Stimulated activated naive CD8-positive, alpha-beta T cell treated with anti-CD3 and anti-CD28 coated beads, Interleukin-15, Interleukin-2, amounts not matched to agents 100 ng/mL and 50 ng/mL, for 24 hours (primary cell): ENCODE results near the gene SUSD5.

ENCODE experiments used
- H3K27ac Mint-ChIP-seq: one replicate; pipeline ENCODE4 v1.8.0; 2021; ENCODE audit warnings: mild to moderate bottlenecking, mixed read lengths
- H3K27me3 Mint-ChIP-seq: one replicate; pipeline ENCODE4 v1.8.0; 2021; ENCODE audit warnings: mixed read lengths
- H3K36me3 Mint-ChIP-seq: one replicate; pipeline ENCODE4 v1.8.0; 2021; ENCODE audit warnings: low read depth, mixed read lengths
- H3K4me1 Mint-ChIP-seq: one replicate; pipeline ENCODE4 v1.8.0; 2021; ENCODE audit warnings: low read depth, mixed read lengths
- H3K4me3 Mint-ChIP-seq: one replicate; pipeline ENCODE4 v1.8.0; 2021; ENCODE audit warnings: mild to moderate bottlenecking, mixed read lengths
- H3K9me3 Mint-ChIP-seq: one replicate; pipeline ENCODE4 v1.8.0; 2021; ENCODE audit warnings: mixed read lengths

SUSD5 gene

DNA sequence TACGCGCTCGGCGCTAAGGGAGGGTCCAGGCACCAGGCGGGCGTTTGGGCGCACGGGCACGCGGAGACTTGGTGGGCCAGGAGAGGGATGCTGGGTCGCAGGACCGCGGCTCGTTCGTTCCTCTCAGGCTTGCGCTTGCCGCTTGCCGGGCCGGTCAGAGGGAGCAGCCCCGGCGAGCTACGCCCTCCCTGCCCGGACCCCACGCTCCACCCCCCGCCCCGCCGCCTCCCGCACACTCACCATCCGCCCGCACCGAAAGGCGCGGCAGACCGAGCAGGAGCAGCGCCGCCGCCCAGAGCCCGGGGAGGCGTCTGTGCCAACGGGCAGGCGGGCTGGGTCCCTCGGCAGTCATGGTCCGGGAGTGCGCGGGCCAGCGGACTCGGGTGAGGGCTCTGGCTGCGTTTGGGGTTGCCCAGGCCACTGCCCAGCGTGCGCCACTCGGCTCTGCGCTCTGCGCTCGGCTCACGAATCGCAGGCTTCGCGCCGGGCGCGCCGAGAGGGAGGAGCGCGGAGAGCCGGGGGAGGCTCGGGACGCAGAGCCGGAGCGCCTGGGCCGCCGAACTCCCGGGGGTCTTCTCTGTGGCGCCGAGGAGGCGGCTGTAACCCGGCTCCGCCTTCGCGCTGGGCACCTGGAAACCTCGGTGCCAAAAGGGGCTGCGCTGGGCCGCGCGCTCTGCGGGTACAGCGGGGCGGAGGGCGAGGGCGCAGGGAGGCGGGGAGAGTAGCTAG lies at the start of gene SUSD5:
Gene SUSD5 (minus strand): TSS at position 365 of the 729 bp plus-strand sequence. CDS start 13 bp downstream, at position 352.
- no peaks in the 10 kb centered on the region for H3K9me3 Mint-ChIP-seq
- H3K27ac Mint-ChIP-seq = peak within 1 kb of the TSS; percentile 7
- no peaks in the 10 kb centered on the region for H3K36me3 Mint-ChIP-seq
- peak within 1 kb of the TSS; percentile 40 for H3K4me3 Mint-ChIP-seq
- H3K27me3 Mint-ChIP-seq = peaks cover 52% of the 10 kb centered on the region
- peaks cover 11% of the 10 kb centered on the region for H3K4me1 Mint-ChIP-seq

DNA sequence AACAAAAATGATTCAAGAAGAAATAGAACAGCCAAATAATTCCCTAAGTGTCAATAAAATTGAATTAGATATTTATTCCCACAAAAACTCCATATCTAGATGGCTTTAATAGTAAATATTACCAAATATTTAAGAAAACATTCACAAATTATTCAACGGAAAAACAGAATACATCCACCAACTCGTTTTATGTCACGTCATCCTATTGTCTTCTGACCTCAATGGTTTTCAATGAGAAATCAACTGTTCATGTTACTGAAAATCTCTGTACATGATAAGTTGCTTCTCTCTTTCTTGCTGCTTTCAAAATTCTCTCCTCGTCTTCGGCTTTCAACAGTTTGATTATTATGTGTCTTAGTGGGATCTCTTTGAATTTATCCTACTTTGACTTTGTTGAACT lies 41.5 kb upstream of the SUSD5 start:
- H3K4me1 Mint-ChIP-seq = no peaks in the 10 kb centered on the region
- H3K9me3 Mint-ChIP-seq = no peaks in the 10 kb centered on the region
- no peak overlapping the region for H3K4me3 Mint-ChIP-seq
- H3K27ac Mint-ChIP-seq = no peak overlapping the region
- H3K27me3 Mint-ChIP-seq = peaks cover 17% of the 10 kb centered on the region
- H3K36me3 Mint-ChIP-seq = no peaks in the 10 kb centered on the region

DNA sequence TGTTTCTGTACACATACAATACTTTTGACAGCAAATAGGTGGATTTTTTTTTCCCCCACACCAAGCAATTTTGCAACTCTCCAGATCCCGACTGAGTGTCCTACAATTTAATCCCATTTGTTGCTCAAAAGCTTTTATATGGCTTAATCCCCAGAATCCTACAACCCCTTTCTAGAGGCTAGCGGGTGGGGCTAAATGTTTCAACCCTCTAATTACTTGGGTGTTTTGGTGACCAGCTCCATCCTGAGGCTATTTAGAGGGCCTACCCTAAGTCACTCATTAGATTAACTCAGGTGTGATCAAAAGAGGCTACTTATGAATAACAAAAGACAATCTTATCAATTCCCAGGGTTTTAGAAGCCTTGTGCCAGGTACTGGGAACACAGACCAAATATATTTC lies 37.6 kb upstream of the SUSD5 start:
- Mint-ChIP-seq H3K27ac (no peak overlapping the region), H3K9me3 (no peaks in the 10 kb centered on the region), H3K27me3 (peaks cover 16% of the 10 kb centered on the region), H3K36me3 (no peaks in the 10 kb centered on the region), H3K4me1 (no peaks in the 10 kb centered on the region), H3K4me3 (no peak overlapping the region)

DNA sequence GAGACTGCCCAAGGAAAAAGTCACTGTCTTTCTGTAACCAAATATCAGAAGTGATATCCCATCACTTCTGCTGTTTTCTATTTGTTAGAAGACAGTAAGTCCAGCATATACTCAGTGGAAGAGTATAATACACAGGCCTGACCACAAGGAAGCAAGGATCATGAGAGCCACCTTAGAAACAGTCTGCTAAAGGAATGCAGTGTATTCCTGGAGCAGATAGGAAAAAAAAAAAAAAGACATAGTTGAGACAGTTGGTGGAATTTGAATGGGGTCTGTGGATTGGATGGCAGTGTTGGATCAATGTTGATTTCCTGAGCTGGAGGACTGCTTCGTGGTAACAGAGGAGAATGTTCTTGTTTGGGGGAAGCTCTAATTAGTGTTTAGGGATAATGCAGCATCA lies 32.1 kb upstream of the SUSD5 start:
- no peaks in the 10 kb centered on the region for H3K4me1 Mint-ChIP-seq
- no peaks in the 10 kb centered on the region for H3K36me3 Mint-ChIP-seq
- H3K4me3 Mint-ChIP-seq = no peak overlapping the region
- H3K9me3 Mint-ChIP-seq = no peaks in the 10 kb centered on the region
- H3K27ac Mint-ChIP-seq = no peak overlapping the region
- peaks cover 32% of the 10 kb centered on the region for H3K27me3 Mint-ChIP-seq

DNA sequence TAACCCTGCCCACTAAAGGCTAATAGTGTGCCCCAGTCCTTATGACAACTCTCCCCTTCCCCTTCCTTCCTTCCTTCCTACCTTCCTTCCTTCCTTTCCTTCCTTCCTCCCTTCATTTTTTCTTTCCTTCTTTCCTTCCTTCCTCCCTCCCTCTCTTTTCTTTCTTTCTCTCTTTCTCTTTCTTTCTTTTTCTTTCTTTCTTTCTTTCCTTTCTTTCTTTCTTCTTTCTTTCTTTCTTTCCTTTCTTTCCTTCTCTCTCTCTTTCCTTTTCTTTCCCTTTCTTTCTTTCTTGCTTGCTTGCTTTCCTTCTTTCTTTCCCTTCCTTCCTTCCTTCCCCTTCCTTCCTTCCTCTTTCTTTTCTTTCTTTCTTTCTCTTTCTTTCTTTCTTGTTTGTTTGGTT lies 28.2 kb upstream of the SUSD5 start:
- H3K9me3 Mint-ChIP-seq = no peaks in the 10 kb centered on the region
- H3K36me3 Mint-ChIP-seq = no peaks in the 10 kb centered on the region
- H3K4me1 Mint-ChIP-seq = no peaks in the 10 kb centered on the region
- H3K4me3 Mint-ChIP-seq = no peak overlapping the region
- peaks cover 31% of the 10 kb centered on the region for H3K27me3 Mint-ChIP-seq
- no peak overlapping the region for H3K27ac Mint-ChIP-seq

DNA sequence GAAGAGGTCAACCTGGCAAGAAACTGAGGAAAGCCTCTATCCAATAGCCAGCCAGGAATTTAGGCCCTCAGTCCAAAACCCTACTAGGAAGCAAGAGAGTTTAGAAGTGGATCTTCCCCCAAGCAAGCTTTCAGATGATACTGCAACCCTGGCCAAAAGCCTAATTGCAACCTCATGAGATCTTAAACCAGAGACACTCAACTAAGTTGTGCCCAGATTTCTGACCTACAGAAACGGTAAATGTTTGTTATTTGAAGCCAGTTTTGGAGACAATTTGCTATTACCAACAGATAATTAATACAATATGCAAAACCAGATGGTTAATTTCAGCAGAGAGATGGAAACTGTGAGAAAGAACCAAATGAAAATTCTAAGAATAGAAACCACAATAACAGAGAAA lies 21.7 kb upstream of the SUSD5 start:
- peaks cover 42% of the 10 kb centered on the region for H3K27me3 Mint-ChIP-seq
- no peak overlapping the region for H3K4me3 Mint-ChIP-seq
- H3K4me1 Mint-ChIP-seq = no peaks in the 10 kb centered on the region
- no peak overlapping the region for H3K27ac Mint-ChIP-seq
- no peaks in the 10 kb centered on the region for H3K36me3 Mint-ChIP-seq
- H3K9me3 Mint-ChIP-seq = peaks cover 5% of the 10 kb centered on the region

DNA sequence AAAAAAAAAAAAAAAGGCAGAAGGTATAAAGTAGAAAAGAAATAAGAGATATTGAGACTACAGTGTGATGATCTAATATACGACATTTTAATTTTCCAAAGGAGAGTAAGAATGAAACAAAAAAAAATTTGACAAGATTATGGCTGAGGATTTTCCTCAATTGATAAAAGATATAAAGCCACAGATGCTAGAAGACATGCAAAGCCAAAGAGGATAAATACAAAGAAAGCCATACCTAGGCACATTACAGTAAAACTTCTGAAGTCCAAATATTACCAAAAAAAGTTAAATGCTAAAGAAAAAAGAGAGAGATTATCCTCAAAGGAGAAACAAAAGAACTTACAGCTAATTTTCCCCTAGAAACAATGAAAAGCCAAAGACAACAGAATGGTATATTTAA lies 20.3 kb upstream of the SUSD5 start:
- Mint-ChIP-seq H3K9me3 (peaks cover 5% of the 10 kb centered on the region), H3K27ac (no peak overlapping the region), H3K4me3 (no peak overlapping the region), H3K4me1 (no peaks in the 10 kb centered on the region), H3K27me3 (peaks cover 36% of the 10 kb centered on the region), H3K36me3 (no peaks in the 10 kb centered on the region)

DNA sequence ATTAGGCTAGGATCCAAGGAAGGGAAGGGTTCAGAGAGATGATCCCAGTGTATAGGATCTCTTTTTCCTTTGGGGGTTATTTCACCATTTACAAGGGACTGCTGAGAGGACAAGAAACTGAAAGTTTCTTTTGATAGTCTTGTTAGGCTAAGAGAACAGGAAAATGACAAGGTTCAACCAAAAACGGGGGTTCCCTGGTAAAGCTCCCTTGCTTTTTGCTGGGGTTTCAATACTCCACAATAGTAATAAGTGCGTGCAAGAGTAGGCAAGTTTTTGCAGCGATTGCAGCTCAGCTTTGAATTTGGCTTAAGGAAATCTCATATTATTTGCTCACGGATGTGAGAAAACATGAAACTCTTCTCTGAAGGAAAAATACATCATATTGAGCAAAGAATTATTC lies 18.8 kb upstream of the SUSD5 start:
- Mint-ChIP-seq H3K4me3 (no peak overlapping the region), H3K27ac (no peak overlapping the region), H3K9me3 (peaks cover 5% of the 10 kb centered on the region), H3K36me3 (no peaks in the 10 kb centered on the region), H3K4me1 (no peaks in the 10 kb centered on the region), H3K27me3 (peaks cover 33% of the 10 kb centered on the region)

DNA sequence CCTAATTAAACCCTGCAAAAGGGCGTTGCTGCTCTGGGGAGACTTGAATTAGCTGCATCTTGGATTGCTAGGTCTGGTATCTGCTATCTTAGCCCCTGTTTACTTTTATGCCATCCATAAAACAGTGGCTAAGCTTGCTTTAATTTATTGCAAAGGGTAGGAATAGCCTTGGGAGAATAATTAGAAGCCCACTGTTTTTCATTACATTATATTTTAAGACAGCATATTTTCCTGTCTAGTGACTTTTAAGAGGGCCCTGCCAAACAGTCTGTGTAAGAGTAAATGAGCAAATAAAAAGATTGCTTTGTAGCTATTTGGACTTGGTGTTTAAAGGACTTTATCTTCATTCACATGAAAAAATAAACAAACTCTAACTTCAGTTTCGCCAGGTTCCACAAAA lies 17.4 kb upstream of the SUSD5 start:
- no peaks in the 10 kb centered on the region for H3K36me3 Mint-ChIP-seq
- H3K27ac Mint-ChIP-seq = no peak overlapping the region
- H3K4me3 Mint-ChIP-seq = no peak overlapping the region
- peaks cover 33% of the 10 kb centered on the region for H3K27me3 Mint-ChIP-seq
- H3K4me1 Mint-ChIP-seq = no peaks in the 10 kb centered on the region
- H3K9me3 Mint-ChIP-seq = peaks cover 5% of the 10 kb centered on the region

DNA sequence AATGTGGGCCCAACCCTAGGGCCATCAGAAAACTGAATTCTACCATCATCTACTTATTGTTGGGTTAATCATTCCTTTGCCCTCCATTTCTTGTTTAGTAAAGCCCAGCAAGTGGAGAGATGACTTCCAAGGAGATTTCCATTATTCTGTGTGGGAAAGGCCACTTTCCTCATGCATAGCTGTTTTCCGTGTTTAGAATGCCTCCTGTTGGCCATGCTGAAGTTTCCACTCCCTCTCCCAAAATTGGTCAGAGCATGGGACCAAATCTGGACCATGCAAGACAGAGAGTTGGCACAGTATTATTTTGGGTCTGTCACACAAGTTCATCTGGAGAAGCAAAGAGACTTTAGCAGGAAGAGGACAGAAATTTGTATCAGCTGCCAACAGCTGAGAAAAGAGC lies 15.3 kb upstream of the SUSD5 start:
- Mint-ChIP-seq H3K36me3 (no peaks in the 10 kb centered on the region), H3K4me3 (no peak overlapping the region), H3K9me3 (peaks cover 1% of the 10 kb centered on the region), H3K27me3 (peaks cover 20% of the 10 kb centered on the region), H3K4me1 (no peaks in the 10 kb centered on the region), H3K27ac (no peak overlapping the region)

DNA sequence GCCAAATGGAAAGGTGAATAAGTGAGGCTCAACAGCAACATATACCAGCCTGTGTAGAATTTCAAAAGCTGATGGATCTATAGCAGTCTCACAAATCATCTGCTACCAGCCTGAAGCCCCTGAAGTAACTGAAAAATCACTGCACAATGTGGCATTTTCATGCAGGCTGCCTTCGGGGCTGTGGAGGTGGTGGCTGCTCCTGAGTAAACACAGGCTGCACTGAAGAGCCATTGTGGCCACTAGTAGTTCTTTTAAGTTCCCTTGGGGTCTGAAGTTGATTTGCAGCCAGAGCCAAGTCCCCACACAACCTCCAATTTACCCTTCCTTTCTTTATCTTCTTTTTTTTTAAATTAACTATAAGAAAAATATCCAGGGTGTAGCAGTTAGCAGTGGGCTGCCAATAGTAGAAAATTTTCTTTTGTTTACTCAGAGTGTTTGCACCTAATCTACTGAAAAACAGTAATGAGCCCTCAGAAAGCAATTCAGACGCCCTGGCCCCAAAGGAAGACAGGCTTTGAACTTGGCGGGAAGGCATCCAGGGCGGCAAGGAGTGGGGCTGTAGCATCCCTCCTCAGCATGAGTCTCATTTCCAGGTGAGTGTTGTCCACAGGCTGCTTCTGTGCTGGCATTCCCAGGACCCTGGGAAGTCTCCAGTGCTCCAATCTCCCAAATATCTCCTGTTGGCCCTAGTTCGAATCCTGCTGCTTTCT lies 13.3 kb upstream of the SUSD5 start:
- Mint-ChIP-seq H3K36me3 (no peaks in the 10 kb centered on the region), H3K9me3 (no peaks in the 10 kb centered on the region), H3K4me3 (no peak overlapping the region), H3K27me3 (peaks cover 25% of the 10 kb centered on the region), H3K4me1 (no peaks in the 10 kb centered on the region), H3K27ac (no peak overlapping the region)

DNA sequence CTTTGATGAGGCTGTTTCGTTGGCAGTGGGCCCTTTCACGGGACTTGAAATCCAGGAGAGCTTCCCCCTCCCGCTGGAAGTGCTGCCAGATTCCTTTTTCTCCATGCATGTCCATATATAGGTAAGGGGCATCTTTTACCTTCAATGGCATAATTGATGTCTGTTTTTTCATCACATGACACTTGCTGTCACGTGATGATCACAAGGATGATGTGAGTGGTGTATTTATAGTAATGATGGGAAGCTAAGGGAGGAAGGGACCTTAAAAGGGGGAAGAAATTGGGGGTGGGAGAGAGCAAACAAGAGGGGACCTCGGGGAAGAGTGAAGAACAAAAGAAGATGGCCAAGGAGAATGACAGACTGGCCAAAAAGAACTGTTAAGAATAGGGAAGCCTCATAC lies 11.3 kb upstream of the SUSD5 start:
- no peak overlapping the region for H3K27ac Mint-ChIP-seq
- no peak overlapping the region for H3K4me3 Mint-ChIP-seq
- peaks cover 14% of the 10 kb centered on the region for H3K27me3 Mint-ChIP-seq
- H3K9me3 Mint-ChIP-seq = no peaks in the 10 kb centered on the region
- no peaks in the 10 kb centered on the region for H3K4me1 Mint-ChIP-seq
- no peaks in the 10 kb centered on the region for H3K36me3 Mint-ChIP-seq

DNA sequence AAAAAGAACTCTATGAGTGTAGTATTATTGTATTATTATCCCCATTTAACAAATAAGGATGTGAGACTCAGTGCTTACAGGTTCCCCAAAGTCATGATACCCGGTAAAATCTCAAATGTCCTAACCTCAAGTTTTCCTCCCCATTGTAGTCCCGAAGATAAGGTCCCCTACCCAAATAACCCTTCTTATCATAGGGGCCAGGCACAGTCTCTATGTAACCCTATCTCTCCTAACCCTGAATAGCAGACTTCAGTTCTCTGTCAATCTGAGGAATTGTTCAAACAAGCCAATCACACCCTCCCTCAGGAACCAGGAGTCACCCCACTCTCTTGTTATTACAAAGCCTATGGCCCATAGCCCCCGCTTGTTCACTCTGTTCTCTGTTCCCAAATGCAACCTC lies 10.5 kb upstream of the SUSD5 start:
- Mint-ChIP-seq H3K27ac (no peak overlapping the region), H3K4me1 (no peaks in the 10 kb centered on the region)

DNA sequence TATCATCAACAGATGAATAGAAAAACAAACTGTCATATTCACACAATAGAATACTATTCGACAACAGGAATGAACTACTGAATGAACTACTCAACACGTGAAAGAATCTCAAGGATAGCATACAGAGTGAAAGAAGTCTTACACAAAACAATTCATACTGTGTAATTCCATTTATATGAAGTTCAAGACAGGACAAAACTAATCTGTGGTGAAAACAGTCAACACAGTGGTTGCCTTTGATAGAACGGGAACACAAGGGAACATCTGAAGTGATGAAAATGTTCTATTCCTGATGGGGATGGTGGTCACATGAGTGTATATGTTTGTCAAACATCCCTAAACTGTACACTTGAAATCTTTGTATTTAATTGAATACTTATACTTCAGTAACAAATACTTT lies 2.6 kb upstream of the SUSD5 start:
- Mint-ChIP-seq H3K36me3 (no peaks in the 10 kb centered on the region), H3K9me3 (no peaks in the 10 kb centered on the region), H3K27ac (no peak overlapping the region), H3K27me3 (peaks cover 44% of the 10 kb centered on the region), H3K4me3 (no peak overlapping the region), H3K4me1 (peaks cover 11% of the 10 kb centered on the region)

More for the DNA sequence above, 10.5 kb upstream of the SUSD5 start:
- Mint-ChIP-seq H3K27me3 (peaks cover 20% of the 10 kb centered on the region), H3K4me3 (no peak overlapping the region), H3K36me3 (no peaks in the 10 kb centered on the region), H3K9me3 (no peaks in the 10 kb centered on the region)

DNA sequence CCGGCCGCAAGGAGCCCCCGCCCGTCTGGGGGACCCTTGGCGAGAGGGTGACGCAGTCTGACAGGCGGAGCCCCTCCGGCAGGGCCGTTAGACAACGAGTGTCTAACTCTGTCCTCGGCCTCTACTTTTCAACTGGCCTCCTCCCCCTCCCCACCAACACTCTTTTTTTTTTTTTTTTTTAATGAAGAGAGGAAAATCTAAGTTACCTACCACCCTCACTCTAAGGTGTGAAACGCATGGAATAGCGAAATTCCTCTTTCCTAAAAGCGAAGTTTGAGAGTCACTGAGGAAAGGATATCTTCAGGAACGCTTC lies 521 bp upstream of the SUSD5 start:
- H3K9me3 Mint-ChIP-seq = no peaks in the 10 kb centered on the region
- peaks cover 53% of the 10 kb centered on the region for H3K27me3 Mint-ChIP-seq
- no peak overlapping the region for H3K4me3 Mint-ChIP-seq
- peaks cover 11% of the 10 kb centered on the region for H3K4me1 Mint-ChIP-seq
- H3K36me3 Mint-ChIP-seq = no peaks in the 10 kb centered on the region
- no peak overlapping the region for H3K27ac Mint-ChIP-seq
